ENCODE data around the gene SEMA4C. TPM values are rescaled to one million over a fixed set of nuclear protein-coding genes. Genes with fewer than 3 reads are reported as not detected.

SEMA4C gene
- total RNA-seq, 1 experiment from 2014 or later, result 40.2 TPM

- Histone ChIP-seq H3K4me3 (ENCODE audit: low read depth in 2 of 2, low read length in 2 of 2) (no peak overlapping the region), H3K4me1 (ENCODE audit: control insufficient read depth, insufficient read depth, low read length) (peaks cover 13% of the 10 kb centered on the region), H3K27me3 (ENCODE audit: control insufficient read depth, insufficient read depth, low read length) (no peaks in the 10 kb centered on the region), H3K36me3 (ENCODE audit: control insufficient read depth, insufficient read depth, low read length) (no peaks in the 10 kb centered on the region), H3K27ac (ENCODE audit: low read length) (no peak overlapping the region), H3K9me3 (ENCODE audit: control insufficient read depth, insufficient read depth, low read depth, low read length) (no peaks in the 10 kb centered on the region)
- no peak for TF ChIP-seq POLR2AphosphoS5 (IDR thresholded peaks at IDR 0.05; ENCODE audit: low read depth, low read length)
- no peak for TF ChIP-seq CTCF (IDR thresholded peaks at IDR 0.05)
- no peak for TF ChIP-seq TCF7L2 (IDR thresholded peaks at IDR 0.05; ENCODE audit: low read depth, low read length)
- TF ChIP-seq, protein P1, sequence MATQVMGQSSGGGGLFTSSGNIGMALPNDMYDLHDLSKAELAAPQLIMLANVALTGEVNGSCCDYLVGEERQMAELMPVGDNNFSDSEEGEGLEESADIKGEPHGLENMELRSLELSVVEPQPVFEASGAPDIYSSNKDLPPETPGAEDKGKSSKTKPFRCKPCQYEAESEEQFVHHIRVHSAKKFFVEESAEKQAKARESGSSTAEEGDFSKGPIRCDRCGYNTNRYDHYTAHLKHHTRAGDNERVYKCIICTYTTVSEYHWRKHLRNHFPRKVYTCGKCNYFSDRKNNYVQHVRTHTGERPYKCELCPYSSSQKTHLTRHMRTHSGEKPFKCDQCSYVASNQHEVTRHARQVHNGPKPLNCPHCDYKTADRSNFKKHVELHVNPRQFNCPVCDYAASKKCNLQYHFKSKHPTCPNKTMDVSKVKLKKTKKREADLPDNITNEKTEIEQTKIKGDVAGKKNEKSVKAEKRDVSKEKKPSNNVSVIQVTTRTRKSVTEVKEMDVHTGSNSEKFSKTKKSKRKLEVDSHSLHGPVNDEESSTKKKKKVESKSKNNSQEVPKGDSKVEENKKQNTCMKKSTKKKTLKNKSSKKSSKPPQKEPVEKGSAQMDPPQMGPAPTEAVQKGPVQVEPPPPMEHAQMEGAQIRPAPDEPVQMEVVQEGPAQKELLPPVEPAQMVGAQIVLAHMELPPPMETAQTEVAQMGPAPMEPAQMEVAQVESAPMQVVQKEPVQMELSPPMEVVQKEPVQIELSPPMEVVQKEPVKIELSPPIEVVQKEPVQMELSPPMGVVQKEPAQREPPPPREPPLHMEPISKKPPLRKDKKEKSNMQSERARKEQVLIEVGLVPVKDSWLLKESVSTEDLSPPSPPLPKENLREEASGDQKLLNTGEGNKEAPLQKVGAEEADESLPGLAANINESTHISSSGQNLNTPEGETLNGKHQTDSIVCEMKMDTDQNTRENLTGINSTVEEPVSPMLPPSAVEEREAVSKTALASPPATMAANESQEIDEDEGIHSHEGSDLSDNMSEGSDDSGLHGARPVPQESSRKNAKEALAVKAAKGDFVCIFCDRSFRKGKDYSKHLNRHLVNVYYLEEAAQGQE (IDR thresholded peaks at IDR 0.05; ENCODE audit: insufficient read depth in 1 of 2, low read depth in 2 of 2, low read length in 1 of 2), result no peak
- no peak for TF ChIP-seq SIN3A (IDR thresholded peaks at IDR 0.05; ENCODE audit: borderline replicate concordance, insufficient read depth, low read depth, low read length)
- DNase-seq (ENCODE audit: low read depth, low spot score) (no peak), ATAC-seq (no peak)
- intact Hi-C loops (cut with micrococcal nuclease; ENCODE audit: unreplicated experiment) (no loop called here), in situ Hi-C loops (cut with HindIII; ENCODE audit: low pct_unique_long_range_greater_than_20kb, low sequenced_read_pairs) (no loop called here)
- ChIA-PET POLR2A (no interaction called here), CTCF (no interaction called here)
- BruUV-seq (replicated peaks), result no TSS peak
Measured at GRCh38 chr2:96895032-96895745, 25.3 kb upstream of the SEMA4C start.

GRCh38 chr2:96894151-96894531, 24.3 kb upstream of the SEMA4C start:
- no peak for DNase-seq (ENCODE audit: low read depth, low spot score)
- POLR2A ChIA-PET, result no interaction called here
- CTCF ChIA-PET, result no interaction called here
- Histone ChIP-seq H3K4me1 (ENCODE audit: control insufficient read depth, insufficient read depth, low read length) (peaks cover 13% of the 10 kb centered on the region), H3K36me3 (ENCODE audit: control insufficient read depth, insufficient read depth, low read length) (no peaks in the 10 kb centered on the region), H3K27me3 (ENCODE audit: control insufficient read depth, insufficient read depth, low read length) (no peaks in the 10 kb centered on the region), H3K4me3 (ENCODE audit: low read depth in 2 of 2, low read length in 2 of 2) (no peak overlapping the region), H3K27ac (ENCODE audit: low read length) (no peak overlapping the region), H3K9me3 (ENCODE audit: control insufficient read depth, insufficient read depth, low read depth, low read length) (no peaks in the 10 kb centered on the region)
- in situ Hi-C loops (cut with HindIII; ENCODE audit: low pct_unique_long_range_greater_than_20kb, low sequenced_read_pairs) (no loop called here), intact Hi-C loops (cut with micrococcal nuclease; ENCODE audit: unreplicated experiment) (no loop called here)
- ATAC-seq, result no peak
- TF ChIP-seq TCF7L2 (IDR thresholded peaks at IDR 0.05; ENCODE audit: low read depth, low read length) (no peak), POLR2AphosphoS5 (IDR thresholded peaks at IDR 0.05; ENCODE audit: low read depth, low read length) (no peak), SIN3A (IDR thresholded peaks at IDR 0.05; ENCODE audit: borderline replicate concordance, insufficient read depth, low read depth, low read length) (no peak), CTCF (IDR thresholded peaks at IDR 0.05) (no peak)
- TF ChIP-seq, protein P1 (IDR thresholded peaks at IDR 0.05; ENCODE audit: insufficient read depth in 1 of 2, low read depth in 2 of 2, low read length in 1 of 2), result no peak
- no TSS peak for BruUV-seq (replicated peaks)
